OCI-LY3 (cell line): Measurements from ENCODE around the gene TMEM50B.

Experiments used
- H2AFZ ChIP-seq: fragments of 200-600, 300-600 bp; shearing (Covaris generic); 2 replicates; pipeline ENCODE4 v1.6.0; 2014; ENCODE audit warnings: antibody characterized with exemption, low read depth, low read length
- H3K27ac ChIP-seq: fragments of 200-600, 300-600 bp; sonication (generic); 2 replicates; pipeline ENCODE4 v1.5.1; 2014; ENCODE audit warnings: mild to moderate bottlenecking, low read length, moderate library complexity, mixed read lengths
- H3K27me3 ChIP-seq: fragments of 200-600, 300-600 bp; sonication (generic); 2 replicates; pipeline ENCODE4 v1.6.1; 2014; ENCODE audit warnings: low read depth, low read length, mixed read lengths
- H3K36me3 ChIP-seq: fragments of 200-600, 300-600 bp; sonication (generic); replicated peaks from 2 replicates; pipeline ENCODE3; 2014; ENCODE audit warnings: low read depth, low read length, mixed read lengths
- H3K4me1 ChIP-seq: fragments of 300-600, 200-600 bp; sonication (generic); 2 replicates; pipeline ENCODE4 v1.6.1; 2014; ENCODE audit warnings: low read length, mixed read lengths
- H3K4me2 ChIP-seq: fragments of 200-600, 300-600 bp; sonication (generic); 2 replicates; pipeline ENCODE4 v1.6.1; 2014; ENCODE audit warnings: low read length, mixed read lengths
- H3K4me3 ChIP-seq: fragments of 300-600, 200-600 bp; sonication (generic); 2 replicates; pipeline ENCODE4 v1.5.1; 2014; ENCODE audit warnings: antibody characterized with exemption, mild to moderate bottlenecking, low read length, moderate library complexity
- H3K79me2 ChIP-seq: fragments of 300-600, 200-600 bp; shearing (Covaris generic); 2 replicates; pipeline ENCODE4 v1.6.1; 2014; ENCODE audit warnings: mild to moderate bottlenecking, low read length, mixed read lengths
- H3K9ac ChIP-seq: fragments of 300-600, 200-600 bp; shearing (Covaris generic); 2 replicates; pipeline ENCODE4 v1.6.0; 2014; ENCODE audit warnings: mild to moderate bottlenecking, low read length, moderate library complexity
- H3K9me3 ChIP-seq: fragments of 200-600, 300-600 bp; shearing (Covaris generic); 2 replicates; pipeline ENCODE4 v1.6.1; 2014; ENCODE audit warnings: low read length, mixed read lengths; ENCODE audit not compliant: insufficient read depth
- H4K20me1 ChIP-seq: fragments of 200-600, 300-600 bp; sonication (generic); 2 replicates; pipeline ENCODE4 v1.6.1; 2016; ENCODE audit warnings: low read length, mixed read lengths; ENCODE audit not compliant: insufficient read depth
- EZH2phosphoT487 ChIP-seq: fragments of 200-600 bp; shearing (Covaris generic); IDR thresholded peaks from 2 replicates; pipeline ENCODE4 v1.6.1; 2018; ENCODE audit warnings: antibody characterized with exemption, mixed run types, low read depth
- TF ChIP-seq, protein P1 (sequence below): fragments of 200-600, 300-600 bp; sonication (generic); IDR thresholded peaks from 2 replicates; pipeline ENCODE4 v1.5.1; 2014; ENCODE audit warnings: antibody characterized with exemption, low read length, low read depth

The TMEM50B gene

DNA sequence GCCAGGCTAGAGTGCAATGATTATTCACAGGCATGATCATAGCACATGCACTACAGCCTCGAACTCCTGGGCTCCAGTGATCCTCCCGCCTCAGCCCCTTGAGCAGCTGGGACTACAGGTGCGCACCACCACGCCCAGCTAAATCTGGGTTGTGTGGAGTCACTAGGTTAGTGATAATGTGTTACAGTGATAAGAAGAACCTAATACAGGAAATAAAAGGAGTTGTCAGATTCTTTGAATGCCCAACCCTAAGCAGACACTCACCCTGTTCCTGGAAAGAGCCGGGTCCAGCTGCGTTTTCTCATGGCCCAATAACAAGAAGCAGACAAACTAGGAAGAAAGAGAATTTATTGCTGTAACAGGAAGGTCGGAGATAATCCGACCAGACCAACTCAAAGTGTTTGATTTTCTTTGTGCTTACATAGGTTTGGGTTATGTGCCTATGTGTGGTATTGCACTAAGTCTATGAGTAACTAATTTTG is 67.8 kb downstream of the TMEM50B start:
- no peak overlapping the region for H3K4me3 ChIP-seq
- no peaks in the 10 kb centered on the region for H3K27me3 ChIP-seq
- H2AFZ ChIP-seq = no peak overlapping the region
- H4K20me1 ChIP-seq = peaks cover 49% of the 10 kb centered on the region
- no peak overlapping the region for H3K9ac ChIP-seq
- H3K36me3 ChIP-seq = peaks cover 25% of the 10 kb centered on the region
- H3K4me2 ChIP-seq = no peak overlapping the region
- peaks cover 89% of the 10 kb centered on the region for H3K79me2 ChIP-seq
- no peak overlapping the region for H3K27ac ChIP-seq
- TF ChIP-seq, protein P1, sequence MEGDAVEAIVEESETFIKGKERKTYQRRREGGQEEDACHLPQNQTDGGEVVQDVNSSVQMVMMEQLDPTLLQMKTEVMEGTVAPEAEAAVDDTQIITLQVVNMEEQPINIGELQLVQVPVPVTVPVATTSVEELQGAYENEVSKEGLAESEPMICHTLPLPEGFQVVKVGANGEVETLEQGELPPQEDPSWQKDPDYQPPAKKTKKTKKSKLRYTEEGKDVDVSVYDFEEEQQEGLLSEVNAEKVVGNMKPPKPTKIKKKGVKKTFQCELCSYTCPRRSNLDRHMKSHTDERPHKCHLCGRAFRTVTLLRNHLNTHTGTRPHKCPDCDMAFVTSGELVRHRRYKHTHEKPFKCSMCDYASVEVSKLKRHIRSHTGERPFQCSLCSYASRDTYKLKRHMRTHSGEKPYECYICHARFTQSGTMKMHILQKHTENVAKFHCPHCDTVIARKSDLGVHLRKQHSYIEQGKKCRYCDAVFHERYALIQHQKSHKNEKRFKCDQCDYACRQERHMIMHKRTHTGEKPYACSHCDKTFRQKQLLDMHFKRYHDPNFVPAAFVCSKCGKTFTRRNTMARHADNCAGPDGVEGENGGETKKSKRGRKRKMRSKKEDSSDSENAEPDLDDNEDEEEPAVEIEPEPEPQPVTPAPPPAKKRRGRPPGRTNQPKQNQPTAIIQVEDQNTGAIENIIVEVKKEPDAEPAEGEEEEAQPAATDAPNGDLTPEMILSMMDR = no peak
- TF ChIP-seq EZH2phosphoT487 = no peak
- H3K4me1 ChIP-seq = no peaks in the 10 kb centered on the region
- no peaks in the 10 kb centered on the region for H3K9me3 ChIP-seq

DNA sequence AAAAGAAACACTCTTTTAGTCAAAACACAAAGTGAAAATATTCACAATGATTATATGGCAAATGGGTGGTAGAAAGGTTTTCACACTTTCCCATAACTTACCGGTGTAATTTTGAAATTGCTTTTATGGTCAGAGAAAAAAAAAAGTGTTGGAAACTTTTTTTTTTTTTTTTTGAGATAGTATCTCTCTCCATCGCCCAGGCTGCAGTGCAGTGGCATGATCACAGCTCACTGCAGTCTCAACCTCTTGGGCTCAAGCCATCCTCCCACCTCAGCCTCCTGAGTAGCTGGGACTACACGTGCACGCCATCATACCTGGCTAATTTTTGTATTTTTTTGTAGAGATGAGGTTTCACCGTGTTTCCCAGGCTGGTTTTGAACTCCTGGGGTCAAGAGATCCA is 73.3 kb downstream of the TMEM50B start:
- Histone ChIP-seq H3K9me3 (no peaks in the 10 kb centered on the region), H3K4me2 (no peak overlapping the region), H4K20me1 (peaks cover 50% of the 10 kb centered on the region), H2AFZ (no peak overlapping the region), H3K27ac (no peak overlapping the region), H3K79me2 (peaks cover 80% of the 10 kb centered on the region), H3K4me1 (peaks cover 17% of the 10 kb centered on the region), H3K9ac (no peak overlapping the region), H3K36me3 (peaks cover 18% of the 10 kb centered on the region), H3K27me3 (no peaks in the 10 kb centered on the region), H3K4me3 (no peak overlapping the region)
- no peak for TF ChIP-seq EZH2phosphoT487
- TF ChIP-seq, protein P1 = no peak

DNA sequence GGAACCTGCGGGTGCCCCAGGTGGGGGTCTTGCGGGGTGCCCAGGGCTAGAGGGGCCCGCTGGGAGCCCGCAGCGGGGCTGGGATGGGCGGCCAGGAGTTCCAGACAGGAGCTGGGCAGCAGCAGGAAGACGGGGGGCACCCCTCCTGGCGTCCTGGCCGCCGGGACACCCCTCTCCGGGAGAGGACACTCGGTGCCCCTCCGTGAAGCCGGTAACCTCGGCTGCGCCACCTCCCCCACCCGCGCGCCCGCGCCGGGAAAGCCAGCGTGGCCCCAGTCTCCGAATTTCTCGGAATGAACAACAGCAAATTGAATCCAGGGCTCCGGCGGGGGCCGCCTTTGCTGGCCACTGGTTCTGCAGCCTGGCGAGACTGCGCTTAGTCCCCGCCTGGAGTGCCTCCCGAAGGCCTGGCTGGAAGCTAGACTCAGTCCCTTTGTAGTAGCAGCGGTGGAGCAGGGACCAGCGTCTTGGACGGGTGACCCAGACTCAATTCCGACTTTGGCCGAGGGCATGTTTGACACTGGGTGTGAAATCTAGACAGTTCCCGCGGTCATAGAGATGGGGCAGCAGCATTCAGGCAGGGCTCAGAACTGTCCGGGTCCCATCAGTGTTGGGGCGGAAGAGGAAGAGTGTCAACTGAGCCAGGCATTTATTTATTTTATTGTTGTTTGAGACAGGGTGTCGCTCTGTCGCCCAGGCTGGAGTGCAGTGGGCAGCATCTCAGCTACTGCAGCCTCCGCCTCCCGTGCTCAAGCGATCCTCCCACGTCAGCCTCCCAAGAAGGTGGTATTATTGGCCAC is 75.8 kb downstream of the TMEM50B start:
- Histone ChIP-seq H3K36me3 (peaks cover 12% of the 10 kb centered on the region), H3K9me3 (no peaks in the 10 kb centered on the region), H3K4me1 (peaks cover 24% of the 10 kb centered on the region), H3K27ac (peak overlapping the region; percentile 59), H3K4me3 (peak overlapping the region; percentile 88), H4K20me1 (peaks cover 34% of the 10 kb centered on the region), H3K4me2 (peak overlapping the region; percentile 72), H3K27me3 (no peaks in the 10 kb centered on the region), H2AFZ (no peak overlapping the region), H3K9ac (peak overlapping the region; percentile 95), H3K79me2 (peaks cover 56% of the 10 kb centered on the region)
- TF ChIP-seq, protein P1 = no peak
- TF ChIP-seq EZH2phosphoT487 = no peak

DNA sequence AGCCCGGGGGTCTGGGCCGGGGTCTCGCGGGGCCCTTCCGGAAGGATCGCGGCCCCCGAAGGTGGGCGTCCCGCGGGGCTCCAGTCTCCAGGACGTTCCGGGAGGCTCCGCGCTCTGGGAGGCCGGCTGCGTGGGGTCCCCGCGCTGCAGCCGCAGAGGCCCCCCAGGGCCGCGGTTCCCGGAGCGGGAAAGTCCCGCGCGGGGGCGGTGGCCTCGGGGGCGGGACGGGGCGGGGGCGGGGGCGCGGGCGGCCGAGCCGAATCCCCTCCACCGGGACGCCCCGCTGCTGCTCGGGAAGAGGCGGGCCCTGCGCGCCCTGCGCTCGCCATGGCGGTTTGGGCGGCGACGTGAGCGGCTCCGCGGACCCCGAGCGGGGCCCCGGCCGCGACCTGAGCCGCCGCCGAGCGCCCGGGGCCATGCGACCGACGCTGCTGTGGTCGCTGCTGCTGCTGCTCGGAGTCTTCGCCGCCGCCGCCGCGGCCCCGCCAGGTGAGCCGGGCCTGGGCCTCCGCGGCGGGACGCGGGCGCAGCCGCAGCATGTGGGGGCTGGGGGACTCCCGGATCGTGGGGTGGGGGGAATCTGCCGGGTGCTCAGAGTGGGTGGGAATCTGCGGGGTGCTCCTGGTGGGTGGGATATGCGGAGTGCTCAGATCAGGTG is 76.5 kb downstream of the TMEM50B start, which contains the start of gene IFNGR2:
IFNGR2 (plus strand) TSS at position 286 of the 658 bp plus-strand sequence; CDS start at position 417, 131 bp downstream.
- Histone ChIP-seq H3K27ac (peak within 1 kb of the TSS; percentile 59), H3K4me1 (peaks cover 24% of the 10 kb centered on the region), H4K20me1 (peaks cover 30% of the 10 kb centered on the region), H3K4me2 (peak within 1 kb of the TSS; percentile 72), H2AFZ (peak within 1 kb of the TSS; percentile 49; the same call in 1 of the 2 replicates), H3K27me3 (no peaks in the 10 kb centered on the region), H3K79me2 (peaks cover 49% of the 10 kb centered on the region), H3K9me3 (no peaks in the 10 kb centered on the region), H3K36me3 (peaks cover 12% of the 10 kb centered on the region), H3K9ac (peak within 1 kb of the TSS; percentile 95), H3K4me3 (peak within 1 kb of the TSS; percentile 88)
- TF ChIP-seq, protein P1 = no peak
- no peak for TF ChIP-seq EZH2phosphoT487
